ENCODE results near the gene LRRC70. TPM values are rescaled to one million over a fixed set of nuclear protein-coding genes. Genes with fewer than 3 reads are reported as not detected.

LRRC70 gene
- polyA plus RNA-seq, 3 donors = 0.23 to 2.4 TPM; not detected in 1

DNA sequence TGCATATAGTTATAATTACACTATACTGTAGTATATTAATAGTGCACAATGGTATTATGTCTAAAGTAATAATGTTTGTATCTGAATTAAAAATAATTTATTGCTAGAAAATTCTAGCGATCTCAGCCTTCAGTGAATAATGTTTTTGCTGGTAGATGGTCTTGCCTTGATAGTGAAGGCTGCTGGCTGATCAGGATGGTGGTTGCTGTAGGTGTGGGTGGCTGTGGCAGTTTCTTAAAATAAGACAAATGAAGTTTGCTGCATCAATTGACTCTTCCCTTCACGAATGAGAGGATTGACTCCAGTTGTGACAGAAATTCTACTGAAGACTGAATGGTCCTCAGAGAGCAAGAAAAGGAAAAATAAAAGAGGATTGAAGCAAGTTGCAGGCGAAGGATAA, 19.7 kb upstream of the LRRC70 start:
- TF ChIP-seq, protein P1, sequence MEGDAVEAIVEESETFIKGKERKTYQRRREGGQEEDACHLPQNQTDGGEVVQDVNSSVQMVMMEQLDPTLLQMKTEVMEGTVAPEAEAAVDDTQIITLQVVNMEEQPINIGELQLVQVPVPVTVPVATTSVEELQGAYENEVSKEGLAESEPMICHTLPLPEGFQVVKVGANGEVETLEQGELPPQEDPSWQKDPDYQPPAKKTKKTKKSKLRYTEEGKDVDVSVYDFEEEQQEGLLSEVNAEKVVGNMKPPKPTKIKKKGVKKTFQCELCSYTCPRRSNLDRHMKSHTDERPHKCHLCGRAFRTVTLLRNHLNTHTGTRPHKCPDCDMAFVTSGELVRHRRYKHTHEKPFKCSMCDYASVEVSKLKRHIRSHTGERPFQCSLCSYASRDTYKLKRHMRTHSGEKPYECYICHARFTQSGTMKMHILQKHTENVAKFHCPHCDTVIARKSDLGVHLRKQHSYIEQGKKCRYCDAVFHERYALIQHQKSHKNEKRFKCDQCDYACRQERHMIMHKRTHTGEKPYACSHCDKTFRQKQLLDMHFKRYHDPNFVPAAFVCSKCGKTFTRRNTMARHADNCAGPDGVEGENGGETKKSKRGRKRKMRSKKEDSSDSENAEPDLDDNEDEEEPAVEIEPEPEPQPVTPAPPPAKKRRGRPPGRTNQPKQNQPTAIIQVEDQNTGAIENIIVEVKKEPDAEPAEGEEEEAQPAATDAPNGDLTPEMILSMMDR (IDR thresholded peaks at IDR 0.05) = no peak
- Histone ChIP-seq H3K9ac (ENCODE audit: insufficient read depth, low read length, poor library complexity, severe bottlenecking) (no peak overlapping the region), H3K4me1 (ENCODE audit: control insufficient read depth in 1 of 2, insufficient read depth in 2 of 2, low read length in 2 of 2) (no peaks in the 10 kb centered on the region), H2AFZ (ENCODE audit: insufficient read depth, low read depth, low read length, poor library complexity, severe bottlenecking) (no peak overlapping the region), H3K4me3 (replicated peaks in 1 of 3; ENCODE audit: low read depth in 2 of 3, low read length in 3 of 3) (no peak overlapping the region), H3K27me3 (ENCODE audit: control insufficient read depth in 2 of 2, insufficient read depth in 2 of 2, low read length in 2 of 2) (no peaks in the 10 kb centered on the region), H4K20me1 (ENCODE audit: insufficient read depth, low read length) (no peaks in the 10 kb centered on the region), H3K27ac (ENCODE audit: low read depth in 1 of 2, low read length in 2 of 2) (no peak overlapping the region), H3K4me2 (replicated peaks; ENCODE audit: extremely low read depth, low read length, poor library complexity, severe bottlenecking) (no peak overlapping the region), H3K36me3 (replicated peaks in 1 of 2; ENCODE audit: control insufficient read depth in 1 of 2, insufficient read depth in 2 of 2, low read length in 2 of 2) (peaks cover 11 to 13% of the 10 kb centered on the region in 2 donors), H3K79me2 (ENCODE audit: insufficient read depth, low read length) (no peaks in the 10 kb centered on the region), H3K9me3 (replicated peaks in 1 of 2; ENCODE audit: control insufficient read depth in 1 of 2, insufficient read depth in 1 of 2, low read length in 2 of 2) (no peaks in the 10 kb centered on the region)
- Mint-ChIP-seq H3K27me3 (ENCODE audit: low read depth in 3 of 3) (no peaks in the 10 kb centered on the region), H3K4me1 (no peaks in the 10 kb centered on the region), H3K36me3 (peaks cover 33 to 43% of the 10 kb centered on the region in 2 donors), H3K9me3 (no peaks in the 10 kb centered on the region), H3K4me3 (no peak overlapping the region), H3K27ac (peak overlapping the region in 1 of 7 donors; percentile 59)
- intact Hi-C loops (cut with micrococcal nuclease) = no loop called here
- no peak for DNase-seq
- WGBS (ENCODE audit: insufficient coverage) = 100% methylated on average over 2 of the region's 3 CpGs

DNA sequence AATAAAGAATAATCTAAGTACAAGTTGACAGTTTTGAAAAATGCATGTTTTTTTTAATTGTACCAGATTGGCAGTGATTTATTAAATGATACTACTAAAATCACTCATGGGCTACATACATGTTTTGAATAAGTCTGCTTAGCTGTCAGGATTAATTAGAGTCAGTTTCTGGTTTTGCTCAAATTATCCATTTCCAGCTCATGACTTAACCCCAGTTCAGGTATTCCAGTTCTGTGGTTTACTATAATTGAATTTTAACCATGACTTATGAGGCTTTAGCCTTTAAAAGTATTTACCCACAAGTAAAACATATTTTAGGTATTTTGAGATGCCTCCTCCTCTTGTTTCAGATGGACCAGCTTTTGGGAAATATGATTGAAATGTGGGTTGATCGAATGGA, 17.8 kb upstream of the LRRC70 start:
- H3K9ac ChIP-seq (ENCODE audit: insufficient read depth, low read length, poor library complexity, severe bottlenecking) = no peak overlapping the region
- Mint-ChIP-seq H3K27ac (no peak overlapping the region), H3K36me3 (peaks cover 34 to 42% of the 10 kb centered on the region in 2 donors), H3K9me3 (peaks cover 0 to 2% (median 0%) of the 10 kb centered on the region in 7 donors), H3K27me3 (ENCODE audit: low read depth in 3 of 3) (no peaks in the 10 kb centered on the region), H3K4me1 (no peaks in the 10 kb centered on the region), H3K4me3 (no peak overlapping the region)
- no CpG with 5 or more reads among the region's 1 CpG for WGBS (ENCODE audit: insufficient coverage)
- no peak overlapping the region for H2AFZ ChIP-seq (ENCODE audit: insufficient read depth, low read depth, low read length, poor library complexity, severe bottlenecking)
- peaks cover 9 to 17% of the 10 kb centered on the region in 2 donors for H3K36me3 ChIP-seq (replicated peaks in 1 of 2; ENCODE audit: control insufficient read depth in 1 of 2, insufficient read depth in 2 of 2, low read length in 2 of 2)
- H3K4me1 ChIP-seq (ENCODE audit: control insufficient read depth in 1 of 2, insufficient read depth in 2 of 2, low read length in 2 of 2) = no peaks in the 10 kb centered on the region
- DNase-seq = no peak
- intact Hi-C loops (cut with micrococcal nuclease) = loop anchor here in 1 of 2 donors (10.0 kb wide), 1 partner anchor 46 kb away; no protein-coding TSS in a partner anchor
- H4K20me1 ChIP-seq (ENCODE audit: insufficient read depth, low read length) = no peaks in the 10 kb centered on the region
- H3K79me2 ChIP-seq (ENCODE audit: insufficient read depth, low read length) = no peaks in the 10 kb centered on the region
- no peaks in the 10 kb centered on the region for H3K27me3 ChIP-seq (ENCODE audit: control insufficient read depth in 2 of 2, insufficient read depth in 2 of 2, low read length in 2 of 2)
- TF ChIP-seq, protein P1 (IDR thresholded peaks at IDR 0.05) = no peak
- no peak overlapping the region for H3K4me3 ChIP-seq (replicated peaks in 1 of 3; ENCODE audit: low read depth in 2 of 3, low read length in 3 of 3)
- H3K27ac ChIP-seq (ENCODE audit: low read depth in 1 of 2, low read length in 2 of 2) = no peak overlapping the region
- no peak overlapping the region for H3K4me2 ChIP-seq (replicated peaks; ENCODE audit: extremely low read depth, low read length, poor library complexity, severe bottlenecking)
- no peaks in the 10 kb centered on the region for H3K9me3 ChIP-seq (replicated peaks in 1 of 2; ENCODE audit: control insufficient read depth in 1 of 2, insufficient read depth in 1 of 2, low read length in 2 of 2)

Data from CD14-positive monocyte (primary cell).